GM10248 (cell line): Measurements from ENCODE around the gene TBC1D5.

Experiments
- CTCF ChIA-PET: fragments of 300-600 bp; sonication (Branson Sonifier 250); formaldehyde crosslinking; extraction: SDS; loops from one replicate; lab custom pipeline; 2021; ENCODE audit warnings: antibody characterized with exemption; lab: Yijun Ruan, JAX
- POLR2A ChIA-PET: fragments of 350-650 bp; sonication (Branson Sonifier 250); formaldehyde crosslinking; extraction: SDS; loops from one replicate; lab custom pipeline; 2020; ENCODE audit warnings: antibody characterized with exemption; lab: Yijun Ruan, JAX
- DNase-seq: peaks from one replicate; pipeline ENCODE4 v3.0.0; 2012; ENCODE audit errors: extremely low spot score
- TF ChIP-seq, protein P1 (sequence below): IDR thresholded peaks from 2 replicates; pipeline ENCODE4 v1.5.1; 2012; ENCODE audit warnings: mild to moderate bottlenecking, low read depth; ENCODE audit errors: extremely low read depth, missing control alignments, control extremely low read depth

The TBC1D5 gene

DNA sequence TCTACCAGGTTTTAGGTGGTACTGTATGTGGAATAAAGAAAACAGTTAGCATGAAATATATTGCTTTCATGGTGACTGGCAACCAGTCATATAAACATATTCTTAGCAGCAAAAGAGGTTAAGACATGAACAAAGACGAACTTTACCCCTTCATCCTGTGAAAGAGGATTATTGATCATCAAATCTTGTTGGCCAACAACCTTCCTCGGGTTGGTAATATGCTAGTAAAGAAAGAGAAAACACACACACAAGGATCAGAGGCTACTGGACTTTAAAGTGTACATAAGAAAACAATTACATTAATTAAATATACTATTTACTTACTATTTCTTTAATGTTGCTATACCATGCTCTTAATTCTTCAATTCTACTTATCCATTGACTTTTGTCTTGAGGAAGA lies 337.9 kb downstream of the TBC1D5 start:
- TF ChIP-seq, protein P1, sequence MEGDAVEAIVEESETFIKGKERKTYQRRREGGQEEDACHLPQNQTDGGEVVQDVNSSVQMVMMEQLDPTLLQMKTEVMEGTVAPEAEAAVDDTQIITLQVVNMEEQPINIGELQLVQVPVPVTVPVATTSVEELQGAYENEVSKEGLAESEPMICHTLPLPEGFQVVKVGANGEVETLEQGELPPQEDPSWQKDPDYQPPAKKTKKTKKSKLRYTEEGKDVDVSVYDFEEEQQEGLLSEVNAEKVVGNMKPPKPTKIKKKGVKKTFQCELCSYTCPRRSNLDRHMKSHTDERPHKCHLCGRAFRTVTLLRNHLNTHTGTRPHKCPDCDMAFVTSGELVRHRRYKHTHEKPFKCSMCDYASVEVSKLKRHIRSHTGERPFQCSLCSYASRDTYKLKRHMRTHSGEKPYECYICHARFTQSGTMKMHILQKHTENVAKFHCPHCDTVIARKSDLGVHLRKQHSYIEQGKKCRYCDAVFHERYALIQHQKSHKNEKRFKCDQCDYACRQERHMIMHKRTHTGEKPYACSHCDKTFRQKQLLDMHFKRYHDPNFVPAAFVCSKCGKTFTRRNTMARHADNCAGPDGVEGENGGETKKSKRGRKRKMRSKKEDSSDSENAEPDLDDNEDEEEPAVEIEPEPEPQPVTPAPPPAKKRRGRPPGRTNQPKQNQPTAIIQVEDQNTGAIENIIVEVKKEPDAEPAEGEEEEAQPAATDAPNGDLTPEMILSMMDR = no peak
- no peak for DNase-seq
- ChIA-PET CTCF (interaction anchor here (1.0 kb wide), 1 partner anchor 9 kb away, joined by 3 read pairs; no protein-coding TSS in a partner anchor), POLR2A (no interaction called here)

- CTCF ChIA-PET = interaction anchor here (1.0 kb wide), 1 partner anchor 12 kb away, joined by 3 read pairs; no protein-coding TSS in a partner anchor
- TF ChIP-seq, protein P1 = no peak
- POLR2A ChIA-PET = no interaction called here
- DNase-seq = no peak
Measured at GRCh38 chr3:17402442-17402841, 340.0 kb downstream of the TBC1D5 start.

- ChIA-PET CTCF (interaction anchor here (1.0 kb wide), 1 partner anchor 12 kb away, joined by 3 read pairs; no protein-coding TSS in a partner anchor), POLR2A (no interaction called here)
- DNase-seq = no peak
- TF ChIP-seq, protein P1 = no peak
Measured at GRCh38 chr3:17401912-17402311, 340.5 kb downstream of the TBC1D5 start.

DNA sequence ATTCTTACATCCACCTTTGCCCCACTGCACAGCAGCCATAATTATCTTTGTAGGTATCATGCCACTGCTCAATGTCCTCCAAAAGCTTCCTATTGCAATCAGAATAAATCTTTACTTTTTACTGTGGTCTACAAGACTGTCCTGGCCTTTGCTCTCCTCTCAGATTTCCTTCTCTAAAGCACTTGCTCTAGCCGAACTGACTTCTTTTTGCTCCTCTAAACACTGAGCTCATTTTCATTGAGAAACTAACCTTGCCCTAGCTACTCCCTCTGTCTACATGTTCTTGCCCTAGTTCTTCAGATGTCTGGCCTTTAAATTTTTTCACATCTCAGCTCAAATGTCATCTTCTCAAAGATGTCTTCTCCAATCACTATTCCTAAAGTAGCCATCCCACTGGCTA lies 342.8 kb downstream of the TBC1D5 start:
- ChIA-PET POLR2A (no interaction called here), CTCF (interaction anchor here (1.0 to 3.9 kb wide), 7 partner anchors 10 to 797 kb away, joined by 3 to 20 read pairs (median 4); no protein-coding TSS in a partner anchor)
- DNase-seq = no peak
- TF ChIP-seq, protein P1 = no peak

- ChIA-PET CTCF (interaction anchor here (1.2 to 3.9 kb wide), 5 partner anchors 11 to 796 kb away, joined by 4 to 20 read pairs (median 6); no protein-coding TSS in a partner anchor), POLR2A (no interaction called here)
- peak; percentile 13 for DNase-seq
- TF ChIP-seq, protein P1 = no peak
Measured at GRCh38 chr3:17398959-17399551, 343.4 kb downstream of the TBC1D5 start.

DNA sequence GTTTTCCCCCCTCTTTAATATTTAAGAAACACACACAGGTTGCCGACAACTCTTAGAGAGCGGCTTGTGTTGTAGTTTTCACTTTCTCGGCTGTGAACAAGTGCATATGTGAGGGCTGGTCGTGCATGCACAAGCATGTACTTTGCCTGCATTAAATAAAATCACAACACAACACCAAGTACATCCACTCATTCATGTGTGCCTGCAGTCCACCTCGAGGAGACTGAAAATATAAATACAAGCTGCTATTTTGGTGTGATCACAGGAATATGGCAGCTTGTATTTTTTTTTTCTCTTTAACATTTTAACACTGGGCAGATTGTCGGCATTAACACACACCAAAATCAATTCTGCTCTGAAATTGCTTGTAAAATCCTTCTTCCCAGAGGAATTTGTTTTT lies 346.4 kb downstream of the TBC1D5 start:
- ChIA-PET CTCF (no interaction called here), POLR2A (no interaction called here)
- TF ChIP-seq, protein P1 = no peak
- DNase-seq = no peak
